Measurements from ENCODE around the gene ASTN2.

ASTN2 gene

DNA sequence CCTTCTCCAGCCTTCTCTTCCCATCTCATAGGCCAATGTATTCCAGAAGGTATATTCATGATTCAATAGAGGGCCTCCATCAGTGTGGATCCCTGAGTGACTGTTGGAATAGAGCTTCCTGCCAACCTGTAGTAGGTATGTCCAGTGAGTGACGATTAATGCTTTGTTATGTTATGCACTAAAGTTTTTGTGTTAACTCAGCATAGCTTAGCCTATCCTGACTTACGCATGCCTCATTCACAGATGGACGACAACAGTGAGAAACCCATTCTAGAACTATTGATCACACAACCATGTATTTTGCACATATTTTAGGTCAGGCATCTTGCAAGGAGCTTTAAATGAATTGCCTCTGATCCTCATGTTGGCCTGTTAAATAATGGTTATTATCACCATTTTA, 953.2 kb downstream of the ASTN2 start:
- Histone ChIP-seq H3K9ac (ENCODE audit: low read depth, low read length) (no peak overlapping the region), H3K79me2 (ENCODE audit: insufficient read depth, low read length) (no peaks in the 10 kb centered on the region), H3K27ac (ENCODE audit: low read length) (no peak overlapping the region), H3K27me3 (ENCODE audit: insufficient read depth, low read length, poor library complexity) (no peaks in the 10 kb centered on the region), H3K9me3 (ENCODE audit: insufficient read depth, low read length, severe bottlenecking) (no peaks in the 10 kb centered on the region), H3K4me3 (ENCODE audit: low read depth in 1 of 2, low read length in 2 of 2) (no peak overlapping the region), H3K4me2 (ENCODE audit: insufficient read depth, low read length) (no peak overlapping the region), H4K20me1 (ENCODE audit: insufficient read depth, low read length) (no peaks in the 10 kb centered on the region), H3K4me1 (ENCODE audit: insufficient read depth, low read length) (no peaks in the 10 kb centered on the region), H3K36me3 (ENCODE audit: insufficient read depth, low read length) (no peaks in the 10 kb centered on the region), H2AFZ (ENCODE audit: low read depth, low read length) (no peak overlapping the region)
- no peak for TF ChIP-seq EZH2 (IDR thresholded peaks at IDR 0.05; ENCODE audit: borderline replicate concordance, low read depth, low read length, severe bottlenecking)
- TF ChIP-seq, protein P1, sequence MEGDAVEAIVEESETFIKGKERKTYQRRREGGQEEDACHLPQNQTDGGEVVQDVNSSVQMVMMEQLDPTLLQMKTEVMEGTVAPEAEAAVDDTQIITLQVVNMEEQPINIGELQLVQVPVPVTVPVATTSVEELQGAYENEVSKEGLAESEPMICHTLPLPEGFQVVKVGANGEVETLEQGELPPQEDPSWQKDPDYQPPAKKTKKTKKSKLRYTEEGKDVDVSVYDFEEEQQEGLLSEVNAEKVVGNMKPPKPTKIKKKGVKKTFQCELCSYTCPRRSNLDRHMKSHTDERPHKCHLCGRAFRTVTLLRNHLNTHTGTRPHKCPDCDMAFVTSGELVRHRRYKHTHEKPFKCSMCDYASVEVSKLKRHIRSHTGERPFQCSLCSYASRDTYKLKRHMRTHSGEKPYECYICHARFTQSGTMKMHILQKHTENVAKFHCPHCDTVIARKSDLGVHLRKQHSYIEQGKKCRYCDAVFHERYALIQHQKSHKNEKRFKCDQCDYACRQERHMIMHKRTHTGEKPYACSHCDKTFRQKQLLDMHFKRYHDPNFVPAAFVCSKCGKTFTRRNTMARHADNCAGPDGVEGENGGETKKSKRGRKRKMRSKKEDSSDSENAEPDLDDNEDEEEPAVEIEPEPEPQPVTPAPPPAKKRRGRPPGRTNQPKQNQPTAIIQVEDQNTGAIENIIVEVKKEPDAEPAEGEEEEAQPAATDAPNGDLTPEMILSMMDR (IDR thresholded peaks at IDR 0.05; ENCODE audit: borderline replicate concordance, extremely low read depth, low read length, poor library complexity, severe bottlenecking), result no peak
- ATAC-seq (ENCODE audit: insufficient read depth, low read depth) (no peak), DNase-seq (no peak)

DNA sequence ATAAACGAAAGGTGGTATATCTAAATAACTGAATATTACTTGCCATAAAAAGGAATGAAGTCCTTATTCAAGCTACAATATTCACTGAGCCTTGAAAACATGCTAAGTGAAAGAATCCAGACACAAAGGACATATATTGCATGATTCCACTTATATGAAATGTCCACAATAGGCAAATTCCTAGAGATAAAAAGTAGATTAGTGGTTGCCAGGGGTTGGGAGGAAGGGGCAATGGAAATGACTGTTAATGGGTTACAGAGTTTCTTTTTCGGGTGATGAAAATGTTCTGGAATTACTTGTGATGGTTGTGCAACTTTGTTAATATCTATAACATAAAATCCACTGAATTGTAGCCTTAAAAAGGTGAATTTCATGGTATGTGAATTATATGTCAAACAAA, 954.8 kb downstream of the ASTN2 start:
- H3K36me3 ChIP-seq (ENCODE audit: insufficient read depth, low read length), result no peaks in the 10 kb centered on the region
- no peak overlapping the region for H3K4me2 ChIP-seq (ENCODE audit: insufficient read depth, low read length)
- no peak overlapping the region for H3K4me3 ChIP-seq (ENCODE audit: low read depth in 1 of 2, low read length in 2 of 2)
- H2AFZ ChIP-seq (ENCODE audit: low read depth, low read length), result no peak overlapping the region
- TF ChIP-seq EZH2 (IDR thresholded peaks at IDR 0.05; ENCODE audit: borderline replicate concordance, low read depth, low read length, severe bottlenecking), result no peak
- TF ChIP-seq, protein P1 (IDR thresholded peaks at IDR 0.05; ENCODE audit: borderline replicate concordance, extremely low read depth, low read length, poor library complexity, severe bottlenecking), result no peak
- no peak for DNase-seq
- no peak overlapping the region for H3K27ac ChIP-seq (ENCODE audit: low read length)
- no peaks in the 10 kb centered on the region for H4K20me1 ChIP-seq (ENCODE audit: insufficient read depth, low read length)
- H3K79me2 ChIP-seq (ENCODE audit: insufficient read depth, low read length), result no peaks in the 10 kb centered on the region
- ATAC-seq (ENCODE audit: insufficient read depth, low read depth), result no peak
- no peaks in the 10 kb centered on the region for H3K4me1 ChIP-seq (ENCODE audit: insufficient read depth, low read length)
- H3K27me3 ChIP-seq (ENCODE audit: insufficient read depth, low read length, poor library complexity), result no peaks in the 10 kb centered on the region
- H3K9ac ChIP-seq (ENCODE audit: low read depth, low read length), result no peak overlapping the region
- no peaks in the 10 kb centered on the region for H3K9me3 ChIP-seq (ENCODE audit: insufficient read depth, low read length, severe bottlenecking)

DNA sequence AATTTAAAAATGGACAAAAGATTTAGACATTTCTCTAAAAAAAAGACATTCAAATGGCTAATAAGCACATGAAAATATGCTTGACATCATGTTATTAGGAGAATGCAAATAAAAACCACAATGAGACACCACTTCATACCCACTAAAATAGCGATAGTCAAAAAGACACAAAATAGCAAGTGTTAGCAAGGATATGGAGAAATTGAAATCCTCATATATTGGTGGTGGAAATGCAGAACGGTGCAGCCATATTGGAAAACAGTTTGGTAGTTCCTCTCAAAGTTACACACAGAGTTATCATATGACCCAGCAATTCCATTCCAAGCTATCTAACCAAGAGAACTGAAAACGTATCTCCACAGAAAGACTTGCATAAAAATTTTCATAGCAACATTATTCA, 955.3 kb downstream of the ASTN2 start:
- no peak for TF ChIP-seq EZH2 (IDR thresholded peaks at IDR 0.05; ENCODE audit: borderline replicate concordance, low read depth, low read length, severe bottlenecking)
- TF ChIP-seq, protein P1 (IDR thresholded peaks at IDR 0.05; ENCODE audit: borderline replicate concordance, extremely low read depth, low read length, poor library complexity, severe bottlenecking), result no peak
- no peak overlapping the region for H2AFZ ChIP-seq (ENCODE audit: low read depth, low read length)
- H3K9me3 ChIP-seq (ENCODE audit: insufficient read depth, low read length, severe bottlenecking), result no peaks in the 10 kb centered on the region
- H3K27me3 ChIP-seq (ENCODE audit: insufficient read depth, low read length, poor library complexity), result no peaks in the 10 kb centered on the region
- no peak overlapping the region for H3K9ac ChIP-seq (ENCODE audit: low read depth, low read length)
- no peak overlapping the region for H3K4me3 ChIP-seq (ENCODE audit: low read depth in 1 of 2, low read length in 2 of 2)
- H4K20me1 ChIP-seq (ENCODE audit: insufficient read depth, low read length), result no peaks in the 10 kb centered on the region
- no peak overlapping the region for H3K4me2 ChIP-seq (ENCODE audit: insufficient read depth, low read length)
- no peaks in the 10 kb centered on the region for H3K79me2 ChIP-seq (ENCODE audit: insufficient read depth, low read length)
- DNase-seq (no peak), ATAC-seq (ENCODE audit: insufficient read depth, low read depth) (no peak)
- H3K36me3 ChIP-seq (ENCODE audit: insufficient read depth, low read length), result no peaks in the 10 kb centered on the region
- H3K4me1 ChIP-seq (ENCODE audit: insufficient read depth, low read length), result no peaks in the 10 kb centered on the region
- H3K27ac ChIP-seq (ENCODE audit: low read length), result no peak overlapping the region

Data from DND-41 (cell line).